Subcutaneous adipose tissue (tissue), 4 donors: Measurements from ENCODE around the gene TLK1. TPM values are rescaled to one million over a fixed set of nuclear protein-coding genes. Genes with fewer than 3 reads are reported as not detected.

Experiments
- total RNA-seq, 4 donors: library from RNA; depleted of rRNA; stranded (reverse); fragments of >200 nt; gene quantifications; one replicate each; pipeline ENCODE4 v1.1.0, GENCODE V29; 2016
- TF ChIP-seq, protein P1 (sequence below): fragments of 450-650 bp; IDR thresholded peaks from one replicate; pipeline ENCODE4 v1.5.1; 2016; ENCODE audit warnings: low read depth, mild to moderate bottlenecking, control low read depth, antibody characterized with exemption, moderate library complexity

Gene TLK1
- total RNA-seq, 4 donors from 2014 or later: 30.6 to 37.5 (median 34.4) TPM

GRCh38 chr2:171139860-171140259 is 20.8 kb downstream of the TLK1 start:
- TF ChIP-seq, protein P1, sequence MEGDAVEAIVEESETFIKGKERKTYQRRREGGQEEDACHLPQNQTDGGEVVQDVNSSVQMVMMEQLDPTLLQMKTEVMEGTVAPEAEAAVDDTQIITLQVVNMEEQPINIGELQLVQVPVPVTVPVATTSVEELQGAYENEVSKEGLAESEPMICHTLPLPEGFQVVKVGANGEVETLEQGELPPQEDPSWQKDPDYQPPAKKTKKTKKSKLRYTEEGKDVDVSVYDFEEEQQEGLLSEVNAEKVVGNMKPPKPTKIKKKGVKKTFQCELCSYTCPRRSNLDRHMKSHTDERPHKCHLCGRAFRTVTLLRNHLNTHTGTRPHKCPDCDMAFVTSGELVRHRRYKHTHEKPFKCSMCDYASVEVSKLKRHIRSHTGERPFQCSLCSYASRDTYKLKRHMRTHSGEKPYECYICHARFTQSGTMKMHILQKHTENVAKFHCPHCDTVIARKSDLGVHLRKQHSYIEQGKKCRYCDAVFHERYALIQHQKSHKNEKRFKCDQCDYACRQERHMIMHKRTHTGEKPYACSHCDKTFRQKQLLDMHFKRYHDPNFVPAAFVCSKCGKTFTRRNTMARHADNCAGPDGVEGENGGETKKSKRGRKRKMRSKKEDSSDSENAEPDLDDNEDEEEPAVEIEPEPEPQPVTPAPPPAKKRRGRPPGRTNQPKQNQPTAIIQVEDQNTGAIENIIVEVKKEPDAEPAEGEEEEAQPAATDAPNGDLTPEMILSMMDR: no peak

DNA sequence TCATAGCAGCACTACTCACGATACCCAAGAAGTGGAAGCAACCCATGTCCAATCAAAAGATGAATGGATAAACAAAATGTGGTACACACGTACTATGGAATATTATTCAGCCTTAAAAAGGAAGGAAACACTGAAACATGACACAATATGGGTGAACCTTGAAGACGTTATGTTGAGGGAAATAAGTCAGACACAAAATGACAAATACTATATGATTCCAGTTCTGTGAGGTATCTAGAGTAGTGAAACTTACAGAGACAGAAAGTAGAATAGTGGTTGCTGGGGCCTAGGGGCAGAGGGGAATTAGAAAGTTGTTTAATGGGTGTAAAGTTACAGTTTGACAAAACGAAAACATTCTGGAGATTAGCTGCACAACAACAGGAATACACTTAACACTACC is 24.7 kb downstream of the TLK1 start:
- TF ChIP-seq, protein P1: no peak

GRCh38 chr2:171134624-171135230 is 26.0 kb downstream of the TLK1 start:
- TF ChIP-seq, protein P1: no peak

GRCh38 chr2:171132086-171132485 is 28.6 kb downstream of the TLK1 start:
- TF ChIP-seq, protein P1: no peak

DNA sequence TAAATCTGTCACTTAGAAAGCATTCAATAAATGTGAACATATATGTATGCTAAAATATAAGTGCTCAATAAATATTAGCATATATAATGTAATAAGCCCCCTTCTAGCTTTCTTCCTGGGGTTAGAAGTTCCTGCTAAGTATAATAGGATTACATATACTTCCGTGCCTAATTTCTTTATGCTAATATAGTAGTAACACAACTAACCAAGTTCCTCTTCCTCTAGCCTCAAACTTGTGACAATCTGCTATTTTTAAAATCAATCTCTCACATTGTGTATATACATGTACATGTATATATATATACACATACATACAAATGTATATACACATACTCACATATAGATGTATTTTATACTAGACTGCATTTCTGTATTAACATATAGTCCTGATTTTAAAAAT is 32.2 kb downstream of the TLK1 start:
- TF ChIP-seq, protein P1: no peak

GRCh38 chr2:171124541-171124940 is 36.2 kb downstream of the TLK1 start:
- TF ChIP-seq, protein P1: no peak

DNA sequence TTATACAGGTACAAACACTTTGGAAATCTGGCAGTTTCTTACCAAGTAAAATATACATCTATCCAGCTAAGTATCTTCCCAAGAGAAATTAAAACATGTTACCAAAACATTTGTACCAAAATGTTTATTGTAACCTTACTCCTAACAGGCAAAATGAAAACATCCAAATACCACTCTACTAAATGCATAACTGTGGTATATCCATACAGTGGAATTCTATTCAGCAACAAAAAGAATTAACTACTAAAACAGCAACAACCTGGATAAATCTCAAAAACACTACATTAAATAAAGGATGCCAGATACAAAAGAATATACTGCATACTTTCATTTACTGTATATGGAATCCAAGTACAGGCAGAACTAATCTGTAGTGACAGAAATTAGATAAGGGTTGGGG is 51.1 kb downstream of the TLK1 start:
- TF ChIP-seq, protein P1: no peak
